NCI-H1436 treated with DMSO at 0.1 percent for 48 hours (cell line): Measurements from ENCODE around the gene GPC5.
"Not testable (repeated sequence)": the region's sequence is repeated elsewhere in the genome, so short reads cannot be mapped to it uniquely, and the experiment has no call there.

Experiments
- DNase-seq: peaks from one replicate; lab custom pipeline; 2025; lab: John Stamatoyannopoulos, UW

The GPC5 gene

GRCh38 chr13:91368676-91369440 lies 29.6 kb upstream of the GPC5 start:
- no peak for DNase-seq

GRCh38 chr13:91369441-91369831 lies 29.0 kb upstream of the GPC5 start:
- DNase-seq = no peak

- DNase-seq = no peak
These were observed 27.9 kb upstream of the GPC5 start for GRCh38 chr13:91370501-91370900.

GRCh38 chr13:91372911-91373310 lies 25.5 kb upstream of the GPC5 start:
- no peak for DNase-seq

GRCh38 chr13:91375116-91375729 lies 23.2 kb upstream of the GPC5 start:
- no peak for DNase-seq

- DNase-seq = no peak
These were observed 17.1 kb upstream of the GPC5 start for GRCh38 chr13:91381371-91381770.

GRCh38 chr13:91383836-91384235 lies 14.6 kb upstream of the GPC5 start:
- DNase-seq = no peak

- no peak for DNase-seq
These were observed 13.5 kb upstream of the GPC5 start for GRCh38 chr13:91384896-91385295.

GRCh38 chr13:91389186-91389585 lies 9.2 kb upstream of the GPC5 start:
- DNase-seq = no peak

GRCh38 chr13:91397595-91397994 lies 826 bp upstream of the GPC5 start:
- no peak for DNase-seq

GRCh38 chr13:91399189-91400062 lies 1.0 kb downstream of the GPC5 start:
- no peak for DNase-seq

GRCh38 chr13:91400063-91400399 lies 1.6 kb downstream of the GPC5 start:
- DNase-seq = no peak

- DNase-seq = no peak
These were observed 2.2 kb downstream of the GPC5 start for GRCh38 chr13:91400671-91401070.

- no peak for DNase-seq
These were observed 3.5 kb downstream of the GPC5 start for GRCh38 chr13:91401920-91402319.

GRCh38 chr13:91405240-91405639 lies 6.8 kb downstream of the GPC5 start:
- DNase-seq = no peak

GRCh38 chr13:91406619-91407018 lies 8.2 kb downstream of the GPC5 start:
- no peak for DNase-seq

- DNase-seq = no peak
These were observed 10.6 kb downstream of the GPC5 start for GRCh38 chr13:91408971-91409370.

- DNase-seq = not testable (repeated sequence)
These were observed 18.2 kb downstream of the GPC5 start for GRCh38 chr13:91416579-91416978.

GRCh38 chr13:91417660-91418325 lies 19.4 kb downstream of the GPC5 start:
- DNase-seq = no peak

GRCh38 chr13:91426913-91427312 lies 28.5 kb downstream of the GPC5 start:
- no peak for DNase-seq

GRCh38 chr13:91438674-91439073 lies 40.3 kb downstream of the GPC5 start:
- not testable (repeated sequence) for DNase-seq

- no peak for DNase-seq
These were observed 52.5 kb downstream of the GPC5 start for GRCh38 chr13:91450913-91451312.
